Muscle layer of colon (tissue), 2 donors: ENCODE measurements around the gene SEC23B.

Source experiments
- H3K27ac ChIP-seq: one replicate; pipeline ENCODE4 v1.7.0; 2013; ENCODE audit warnings: low read depth, mild to moderate bottlenecking, low read length, moderate library complexity
- H3K27me3 ChIP-seq, 2 donors: one replicate each; pipeline ENCODE4 v1.7.0; 2013; ENCODE audit warnings: low read length in 2 of 2, mild to moderate bottlenecking in 2 of 2; ENCODE audit not compliant: insufficient read depth in 2 of 2, control insufficient read depth in 1 of 2
- H3K36me3 ChIP-seq: one replicate; pipeline ENCODE4 v1.7.0; 2013; ENCODE audit warnings: mild to moderate bottlenecking, low read length; ENCODE audit not compliant: insufficient read depth
- H3K4me1 ChIP-seq: one replicate; pipeline ENCODE4 v1.7.0; 2013; ENCODE audit warnings: mild to moderate bottlenecking, low read length; ENCODE audit not compliant: insufficient read depth
- H3K4me3 ChIP-seq, 2 donors: one replicate each; pipeline ENCODE4 v1.7.0; 2013; ENCODE audit warnings: low read length in 2 of 2, low read depth in 1 of 2, mild to moderate bottlenecking in 1 of 2, moderate library complexity in 1 of 2
- H3K9ac ChIP-seq: one replicate; pipeline ENCODE4 v1.7.0; 2013; ENCODE audit warnings: low read length
- H3K9me3 ChIP-seq: one replicate; pipeline ENCODE4 v1.7.0; 2013; ENCODE audit warnings: mild to moderate bottlenecking, low read length
- donor health status: abdominal sarcoma.
- donor health status: Adenocarcinoma of cecum.

Gene SEC23B

GRCh38 chr20:18507218-18508191, at the start of gene SEC23B:
Gene SEC23B, plus strand, starts transcription at chr20:18507940. Its CDS starts 2,896 bp downstream, at chr20:18510836.
- peak within 1 kb of the TSS; percentile 73 for H3K9ac ChIP-seq
- peaks cover 5% of the 10 kb centered on the region for H3K36me3 ChIP-seq
- no peaks in the 10 kb centered on the region for H3K27me3 ChIP-seq
- H3K4me3 ChIP-seq: peak within 1 kb of the TSS; percentile 81 to 94
- H3K4me1 ChIP-seq: peaks cover 17% of the 10 kb centered on the region
- H3K27ac ChIP-seq: peak within 1 kb of the TSS; percentile 80
- H3K9me3 ChIP-seq: no peaks in the 10 kb centered on the region

- no peak overlapping the region for H3K4me3 ChIP-seq
- no peaks in the 10 kb centered on the region for H3K27me3 ChIP-seq
- H3K9ac ChIP-seq: no peak overlapping the region
Observed at GRCh38 chr20:18465536-18466200, 42.1 kb upstream of the SEC23B start.

GRCh38 chr20:18466574-18466893, 41.2 kb upstream of the SEC23B start:
- peak overlapping the region; percentile 98 for H3K27ac ChIP-seq

More at GRCh38 chr20:18465536-18466200, 42.1 kb upstream of the SEC23B start:
- H3K27ac ChIP-seq: no peak overlapping the region
- H3K36me3 ChIP-seq: peaks cover 8% of the 10 kb centered on the region
- H3K4me1 ChIP-seq: no peaks in the 10 kb centered on the region
- no peaks in the 10 kb centered on the region for H3K9me3 ChIP-seq

GRCh38 chr20:18466894-18467730, 40.6 kb upstream of the SEC23B start, which contains the start of the genes DZANK1 and POLR3F:
Gene DZANK1, minus strand, starts transcription at chr20:18467030. Its CDS starts 1,672 bp downstream, at chr20:18465358.
Gene POLR3F, plus strand, starts transcription at chr20:18467390. Its CDS starts 117 bp downstream, at chr20:18467507.
- Histone ChIP-seq H3K27ac (peak within 1 kb of the TSS; percentile 98), H3K36me3 (peaks cover 17% of the 10 kb centered on the region), H3K4me3 (peak within 1 kb of the TSS; percentile 88 to 95), H3K9ac (peak within 1 kb of the TSS; percentile 77), H3K27me3 (no peaks in the 10 kb centered on the region), H3K9me3 (no peaks in the 10 kb centered on the region), H3K4me1 (no peaks in the 10 kb centered on the region)

More at GRCh38 chr20:18466574-18466893, 41.2 kb upstream of the SEC23B start:
- no peaks in the 10 kb centered on the region for H3K4me1 ChIP-seq
- no peak overlapping the region for H3K9ac ChIP-seq
- peaks cover 17% of the 10 kb centered on the region for H3K36me3 ChIP-seq
- H3K9me3 ChIP-seq: no peaks in the 10 kb centered on the region
- H3K4me3 ChIP-seq: peak overlapping the region; percentile 88 to 95
- no peaks in the 10 kb centered on the region for H3K27me3 ChIP-seq

GRCh38 chr20:18477218-18477617, 30.5 kb upstream of the SEC23B start:
- peaks cover 47% of the 10 kb centered on the region for H3K36me3 ChIP-seq
- no peak overlapping the region for H3K27ac ChIP-seq
- H3K4me1 ChIP-seq: no peaks in the 10 kb centered on the region
- H3K27me3 ChIP-seq: no peaks in the 10 kb centered on the region
- no peak overlapping the region for H3K9ac ChIP-seq
- H3K4me3 ChIP-seq: no peak overlapping the region
- H3K9me3 ChIP-seq: no peaks in the 10 kb centered on the region

- H3K9me3 ChIP-seq: no peaks in the 10 kb centered on the region
- H3K27me3 ChIP-seq: no peaks in the 10 kb centered on the region
- no peak overlapping the region for H3K9ac ChIP-seq
- no peak overlapping the region for H3K27ac ChIP-seq
- peaks cover 53% of the 10 kb centered on the region for H3K36me3 ChIP-seq
- H3K4me3 ChIP-seq: no peak overlapping the region
- H3K4me1 ChIP-seq: no peaks in the 10 kb centered on the region
Observed at GRCh38 chr20:18477821-18478220, 29.9 kb upstream of the SEC23B start.

GRCh38 chr20:18481596-18481995, 26.1 kb upstream of the SEC23B start:
- no peak overlapping the region for H3K27ac ChIP-seq
- H3K27me3 ChIP-seq: no peaks in the 10 kb centered on the region
- no peak overlapping the region for H3K4me3 ChIP-seq
- peaks cover 49% of the 10 kb centered on the region for H3K36me3 ChIP-seq
- no peaks in the 10 kb centered on the region for H3K4me1 ChIP-seq
- no peaks in the 10 kb centered on the region for H3K9me3 ChIP-seq
- H3K9ac ChIP-seq: no peak overlapping the region

GRCh38 chr20:18488301-18488700, 19.4 kb upstream of the SEC23B start:
- no peak overlapping the region for H3K9ac ChIP-seq
- no peaks in the 10 kb centered on the region for H3K4me1 ChIP-seq
- H3K36me3 ChIP-seq: peaks cover 38% of the 10 kb centered on the region
- H3K27ac ChIP-seq: no peak overlapping the region
- H3K27me3 ChIP-seq: no peaks in the 10 kb centered on the region
- H3K9me3 ChIP-seq: no peaks in the 10 kb centered on the region
- no peak overlapping the region for H3K4me3 ChIP-seq

- Histone ChIP-seq H3K27ac (no peak overlapping the region), H3K9me3 (no peaks in the 10 kb centered on the region), H3K4me3 (peak overlapping the region in 1 of 2 donors; percentile 73), H3K27me3 (no peaks in the 10 kb centered on the region), H3K9ac (no peak overlapping the region), H3K36me3 (peaks cover 9% of the 10 kb centered on the region), H3K4me1 (peaks cover 10% of the 10 kb centered on the region)
Observed at GRCh38 chr20:18496042-18496441, 11.7 kb upstream of the SEC23B start.

- Histone ChIP-seq H3K9me3 (no peaks in the 10 kb centered on the region), H3K4me1 (peaks cover 10% of the 10 kb centered on the region), H3K9ac (no peak within 1 kb of the TSS), H3K27ac (peak within 1 kb of the TSS; percentile 59), H3K36me3 (peaks cover 9% of the 10 kb centered on the region), H3K27me3 (no peaks in the 10 kb centered on the region), H3K4me3 (peak within 1 kb of the TSS; percentile 47 to 73)
Observed at GRCh38 chr20:18496740-18497592, 10.8 kb upstream of the SEC23B start, which contains the start of gene RBBP9. Gene RBBP9, minus strand, starts transcription at chr20:18497225. Its CDS starts 58 bp downstream, at chr20:18497167.
